GM23338 (cell line): ENCODE results near the gene TOMM5.

Source experiments
- CREB1 ChIP-seq: fragments of 250-450 bp; sonication (Bioruptor Pico); IDR thresholded peaks from 2 replicates; pipeline ENCODE4 v1.5.0; 2020; ENCODE audit warnings: low read depth, mild to moderate bottlenecking, moderate library complexity
- EZH2 ChIP-seq: fragments of 200-600 bp; sonication (generic); IDR thresholded peaks from one replicate; pipeline ENCODE4 v1.8.0; 2017; ENCODE audit warnings: antibody characterized with exemption, mild to moderate bottlenecking, low read depth; ENCODE audit not compliant: unreplicated experiment
- EZH2phosphoT487 ChIP-seq: fragments of 200-600 bp; sonication (generic); IDR thresholded peaks from one replicate; pipeline ENCODE4 v1.8.1; 2018; ENCODE audit warnings: antibody characterized with exemption; ENCODE audit not compliant: unreplicated experiment
- JUNB ChIP-seq: IDR thresholded peaks from one replicate; pipeline ENCODE4 v1.6.1; 2016; ENCODE audit warnings: antibody characterized with exemption; ENCODE audit not compliant: unreplicated experiment
- POLR2AphosphoS5 ChIP-seq: IDR thresholded peaks from 2 replicates; pipeline ENCODE4 v1.6.1; 2016; ENCODE audit warnings: antibody characterized with exemption, low read depth
- TF ChIP-seq, protein P1 (sequence below), 2 experiments: fragments of 200-600 bp in 1 of 2; sonication (generic) in 1 of 2; conservative IDR thresholded peaks; 2 replicates each; pipeline versions ENCODE4 v1.5.1 to v1.6.1; 2016 to 2017; ENCODE audit warnings: antibody characterized with exemption in 2 of 2, low read depth in 2 of 2, mild to moderate bottlenecking in 2 of 2, moderate library complexity in 1 of 2
- TF ChIP-seq, protein P2 (sequence below): IDR thresholded peaks from one replicate; pipeline ENCODE4 v1.6.1; 2018; ENCODE audit warnings: antibody characterized with exemption; ENCODE audit not compliant: unreplicated experiment

DNA sequence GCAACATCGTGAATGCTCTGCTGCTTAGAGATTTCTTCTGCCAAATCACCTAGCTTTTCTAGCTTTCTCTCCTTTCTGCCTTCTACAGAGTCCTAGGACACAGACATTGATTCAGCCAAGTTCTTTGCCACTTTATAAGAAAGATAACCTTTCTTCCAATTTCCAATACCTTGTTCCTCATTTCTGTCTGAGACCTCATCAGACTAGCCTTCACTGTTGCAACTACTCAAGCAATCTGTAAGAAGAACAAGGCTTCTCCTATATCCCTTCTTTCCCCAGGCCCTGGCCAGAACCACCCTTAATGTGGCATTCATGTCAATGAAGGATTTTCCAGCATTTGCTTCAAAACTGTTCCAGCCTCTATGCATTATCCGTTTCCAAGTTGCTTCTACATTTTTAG is 40.5 kb downstream of the TOMM5 start:
- TF ChIP-seq, protein P1, sequence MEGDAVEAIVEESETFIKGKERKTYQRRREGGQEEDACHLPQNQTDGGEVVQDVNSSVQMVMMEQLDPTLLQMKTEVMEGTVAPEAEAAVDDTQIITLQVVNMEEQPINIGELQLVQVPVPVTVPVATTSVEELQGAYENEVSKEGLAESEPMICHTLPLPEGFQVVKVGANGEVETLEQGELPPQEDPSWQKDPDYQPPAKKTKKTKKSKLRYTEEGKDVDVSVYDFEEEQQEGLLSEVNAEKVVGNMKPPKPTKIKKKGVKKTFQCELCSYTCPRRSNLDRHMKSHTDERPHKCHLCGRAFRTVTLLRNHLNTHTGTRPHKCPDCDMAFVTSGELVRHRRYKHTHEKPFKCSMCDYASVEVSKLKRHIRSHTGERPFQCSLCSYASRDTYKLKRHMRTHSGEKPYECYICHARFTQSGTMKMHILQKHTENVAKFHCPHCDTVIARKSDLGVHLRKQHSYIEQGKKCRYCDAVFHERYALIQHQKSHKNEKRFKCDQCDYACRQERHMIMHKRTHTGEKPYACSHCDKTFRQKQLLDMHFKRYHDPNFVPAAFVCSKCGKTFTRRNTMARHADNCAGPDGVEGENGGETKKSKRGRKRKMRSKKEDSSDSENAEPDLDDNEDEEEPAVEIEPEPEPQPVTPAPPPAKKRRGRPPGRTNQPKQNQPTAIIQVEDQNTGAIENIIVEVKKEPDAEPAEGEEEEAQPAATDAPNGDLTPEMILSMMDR (conservative IDR thresholded peaks at IDR 0.05; ENCODE audit: low read depth in 2 of 2), result no peak
- no peak for TF ChIP-seq POLR2AphosphoS5
- TF ChIP-seq EZH2phosphoT487, result no peak
- TF ChIP-seq JUNB, result no peak
- TF ChIP-seq EZH2, result no peak
- TF ChIP-seq CREB1 (CRISPR knock-in tag), result no peak
- TF ChIP-seq, protein P2, sequence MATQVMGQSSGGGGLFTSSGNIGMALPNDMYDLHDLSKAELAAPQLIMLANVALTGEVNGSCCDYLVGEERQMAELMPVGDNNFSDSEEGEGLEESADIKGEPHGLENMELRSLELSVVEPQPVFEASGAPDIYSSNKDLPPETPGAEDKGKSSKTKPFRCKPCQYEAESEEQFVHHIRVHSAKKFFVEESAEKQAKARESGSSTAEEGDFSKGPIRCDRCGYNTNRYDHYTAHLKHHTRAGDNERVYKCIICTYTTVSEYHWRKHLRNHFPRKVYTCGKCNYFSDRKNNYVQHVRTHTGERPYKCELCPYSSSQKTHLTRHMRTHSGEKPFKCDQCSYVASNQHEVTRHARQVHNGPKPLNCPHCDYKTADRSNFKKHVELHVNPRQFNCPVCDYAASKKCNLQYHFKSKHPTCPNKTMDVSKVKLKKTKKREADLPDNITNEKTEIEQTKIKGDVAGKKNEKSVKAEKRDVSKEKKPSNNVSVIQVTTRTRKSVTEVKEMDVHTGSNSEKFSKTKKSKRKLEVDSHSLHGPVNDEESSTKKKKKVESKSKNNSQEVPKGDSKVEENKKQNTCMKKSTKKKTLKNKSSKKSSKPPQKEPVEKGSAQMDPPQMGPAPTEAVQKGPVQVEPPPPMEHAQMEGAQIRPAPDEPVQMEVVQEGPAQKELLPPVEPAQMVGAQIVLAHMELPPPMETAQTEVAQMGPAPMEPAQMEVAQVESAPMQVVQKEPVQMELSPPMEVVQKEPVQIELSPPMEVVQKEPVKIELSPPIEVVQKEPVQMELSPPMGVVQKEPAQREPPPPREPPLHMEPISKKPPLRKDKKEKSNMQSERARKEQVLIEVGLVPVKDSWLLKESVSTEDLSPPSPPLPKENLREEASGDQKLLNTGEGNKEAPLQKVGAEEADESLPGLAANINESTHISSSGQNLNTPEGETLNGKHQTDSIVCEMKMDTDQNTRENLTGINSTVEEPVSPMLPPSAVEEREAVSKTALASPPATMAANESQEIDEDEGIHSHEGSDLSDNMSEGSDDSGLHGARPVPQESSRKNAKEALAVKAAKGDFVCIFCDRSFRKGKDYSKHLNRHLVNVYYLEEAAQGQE, result no peak
